Stimulated activated CD4-positive, alpha-beta T cell treated with anti-CD3 and anti-CD28 coated beads, Interleukin-15, amount 100 ng/mL, for 48 hours (primary cell): ENCODE data around the gene CENPO.
"Not testable (repeated sequence)": the region's sequence is repeated elsewhere in the genome, so short reads cannot be mapped to it uniquely, and the experiment has no call there.

Source experiments
- DNase-seq, 2 donors: peaks; one replicate each; pipeline ENCODE4 v3.0.0-alpha.2; 2020; ENCODE audit warnings: low read depth in 2 of 2

The CENPO gene

GRCh38 chr2:24824966-24825882, 32.0 kb downstream of the CENPO start:
- DNase-seq = peak; percentile 19 to 22

GRCh38 chr2:24825883-24826772, 32.9 kb downstream of the CENPO start:
- DNase-seq = no peak

- DNase-seq = no peak
These were observed 33.5 kb downstream of the CENPO start for GRCh38 chr2:24826773-24827145.

GRCh38 chr2:24827321-24828237, 34.4 kb downstream of the CENPO start:
- DNase-seq = peak; percentile 44 to 61

GRCh38 chr2:24828238-24828996, 35.2 kb downstream of the CENPO start:
- DNase-seq = no peak

- no peak for DNase-seq
These were observed 37.1 kb downstream of the CENPO start for GRCh38 chr2:24830351-24830750.

GRCh38 chr2:24830786-24831185, 37.6 kb downstream of the CENPO start:
- DNase-seq = no peak

GRCh38 chr2:24831221-24832072, 38.2 kb downstream of the CENPO start:
- no peak for DNase-seq

- no peak for DNase-seq
These were observed 38.8 kb downstream of the CENPO start for GRCh38 chr2:24832073-24832461.

- no peak for DNase-seq
These were observed 39.3 kb downstream of the CENPO start for GRCh38 chr2:24832521-24832920.

- DNase-seq = no peak
These were observed 39.9 kb downstream of the CENPO start for GRCh38 chr2:24832931-24833701.

GRCh38 chr2:24833821-24834732, 40.9 kb downstream of the CENPO start:
- DNase-seq = no peak

GRCh38 chr2:24834733-24835395, 41.6 kb downstream of the CENPO start:
- DNase-seq = no peak

- not testable (repeated sequence) for DNase-seq
These were observed 42.2 kb downstream of the CENPO start for GRCh38 chr2:24835411-24835810.

GRCh38 chr2:24836206-24836605, 43.0 kb downstream of the CENPO start:
- no peak for DNase-seq

GRCh38 chr2:24836706-24837105, 43.5 kb downstream of the CENPO start:
- no peak for DNase-seq

- DNase-seq = no peak
These were observed 44.8 kb downstream of the CENPO start for GRCh38 chr2:24837996-24838513.
